Ovary (tissue), 9 donors: ENCODE measurements around the gene ANXA4. TPM values are rescaled to one million over a fixed set of nuclear protein-coding genes. Genes with fewer than 3 reads are reported as not detected.

Experiments used
- DNase-seq, 5 donors: peaks; one replicate each; pipeline ENCODE4 v3.0.0-alpha.2; 2019 to 2020
- H3K27ac ChIP-seq, 2 donors: fragments of 200-600 bp; one replicate each; pipeline versions ENCODE4 v1.5.1 to v1.8.0; 2019 to 2022
- H3K27me3 ChIP-seq: fragments of 200-600 bp; one replicate; pipeline ENCODE4 v1.8.0; 2022
- H3K36me3 ChIP-seq: fragments of 200-600 bp; sonication (generic); one replicate; pipeline ENCODE4 v1.5.1; 2019
- H3K4me1 ChIP-seq: one replicate; pipeline ENCODE4 v1.8.1; 2013; ENCODE audit warnings: mild to moderate bottlenecking, moderate library complexity; ENCODE audit not compliant: insufficient read depth
- H3K4me3 ChIP-seq: fragments of 200-600 bp; sonication (generic); one replicate; pipeline ENCODE4 v1.5.1; 2017
- H3K9me3 ChIP-seq, 2 donors: fragments of 200-600 bp in 1 of 2; sonication (generic) in 1 of 2; one replicate each; pipeline versions ENCODE4 v1.5.1 to v1.8.1; 2013 to 2019; ENCODE audit warnings: mild to moderate bottlenecking in 1 of 2, moderate library complexity in 1 of 2
- CTCF ChIP-seq, 3 donors: fragments of 450-650 bp in 2 of 3; fragments of 200-600 bp in 1 of 3; IDR thresholded peaks; one replicate each; pipeline versions ENCODE4 v1.5.1 to v1.8.0; 2016 to 2022; ENCODE audit warnings: antibody characterized with exemption in 3 of 3, mild to moderate bottlenecking in 1 of 3
- EP300 ChIP-seq: sonication (generic); formaldehyde crosslinking; IDR thresholded peaks from one replicate; pipeline ENCODE4 v1.6.1; 2017; ENCODE audit warnings: antibody characterized with exemption
- POLR2A ChIP-seq: fragments of 450-650 bp; IDR thresholded peaks from one replicate; pipeline ENCODE4 v1.6.1; 2017; ENCODE audit warnings: antibody characterized with exemption, mild to moderate bottlenecking, moderate library complexity
- WGBS, 3 donors: extraction: QIAGEN DNeasy Blood & Tissue Kit in 1 of 3; methylation state at CpG; one replicate each; pipeline versions ENCODE4 v1.1.5 to v1.1.7; 2013 to 2017; 5-methylcytosine and 5-hydroxymethylcytosine counted together
- intact Hi-C, 4 donors: fragments of 100-400 bp; cut with DNase I; formaldehyde crosslinking; loops; one replicate each; pipeline versions ENCODE4 v1.11.0 to v1.15.1; 2022 to 2023
- polyA plus RNA-seq, 2 donors: library from polyadenylated mRNA; stranded (reverse); fragments of 200-250 nt in 1 of 2; fragments of 350-450 nt in 1 of 2; fragmentation: Illumina TruSeq in 1 of 2; extraction: RNeasy Lipid Tissue Mini Kit (QIAGEN cat#74804) in 1 of 2; gene quantifications; one replicate each; pipeline ENCODE4 v1.2.3, GENCODE V29; 2013 to 2014
- total RNA-seq, 7 donors: library from RNA; depleted of rRNA in 2 of 7; stranded (reverse); fragments of >200 nt in 2 of 7; fragmentation: NEBNext Ultra II Directional in 3 of 7; extraction: Animal tissue kit (Norgen Biotek cat#: 25700) in 3 of 7; gene quantifications; one replicate each; pipeline versions ENCODE4 v1.1.0 to v1.2.4, GENCODE V29; 2016 to 2023
- donor health status: DM: no; HTN: no; CAD: no; lungs with moderate emphysema.
- donor health status: DM: no; HTN: no; CAD: no.
- donor health status: Bipolar disorder and iron deficiency.
- donor health status: DM: yes; HTN: yes; CAD: no.
- donor health status: DM: no; HTN: no; CAD: no.
- donor health status: DM: yes; HTN: yes; CAD: no.

ANXA4 gene
- total and polyA plus RNA-seq, 9 donors: 25.4 to 89.7 (median 73.3) TPM

DNA sequence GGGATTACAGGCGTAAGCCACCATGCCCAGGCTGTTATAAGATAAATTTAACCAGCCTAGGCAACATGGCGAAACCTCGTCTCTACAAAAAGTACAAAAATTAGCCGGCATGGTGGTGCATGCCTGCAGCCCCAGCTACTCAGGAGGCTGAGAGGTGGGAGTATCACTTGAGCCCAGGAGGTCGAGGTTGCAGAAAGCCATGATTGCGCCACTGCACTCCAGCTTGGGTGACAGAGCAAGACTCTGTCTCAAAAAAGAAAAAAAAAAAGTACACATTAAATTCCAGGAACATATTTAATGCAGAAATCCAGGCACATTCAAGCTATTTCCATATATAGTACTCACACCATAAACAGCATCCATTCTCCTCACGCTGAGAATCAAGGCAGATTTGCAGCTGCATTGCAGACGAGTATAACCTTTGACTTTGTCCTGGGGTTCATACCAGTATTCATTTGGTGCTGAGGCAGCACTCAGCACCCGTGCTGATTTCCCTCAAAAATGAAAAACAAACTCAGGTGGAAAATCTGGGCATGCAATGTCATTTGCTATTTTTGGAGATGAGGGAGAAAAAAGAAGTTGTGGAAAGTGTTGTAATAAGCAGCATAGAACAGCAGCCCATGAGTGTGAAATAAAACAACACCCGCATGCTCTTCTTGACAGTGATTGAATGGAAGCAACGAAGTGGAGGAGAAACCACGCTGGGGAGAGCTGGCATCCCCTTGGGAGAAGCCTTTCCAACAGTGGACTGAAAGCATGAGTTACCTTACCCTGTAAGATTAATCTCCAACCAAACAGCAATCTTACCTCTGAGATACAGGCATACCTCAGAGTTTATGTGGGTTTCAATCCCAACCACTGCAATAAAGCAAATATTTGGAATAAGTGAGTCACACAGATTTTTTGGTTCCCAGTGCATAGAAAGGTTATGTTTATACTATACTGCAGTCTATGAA, 46.8 kb upstream of the ANXA4 start:
- no peak for TF ChIP-seq POLR2A
- TF ChIP-seq CTCF (IDR thresholded peaks at IDR 0.05): no peak
- TF ChIP-seq EP300: no peak
- Histone ChIP-seq H3K4me3 (no peak overlapping the region), H3K27ac (no peak overlapping the region), H3K36me3 (no peaks in the 10 kb centered on the region), H3K9me3 (no peaks in the 10 kb centered on the region), H3K27me3 (no peaks in the 10 kb centered on the region), H3K4me1 (no peaks in the 10 kb centered on the region)
- intact Hi-C loops: no loop called here
- WGBS, 3 donors: 57 to 60% (median 59%) methylated on average over 12 of the region's 12 CpGs
- DNase-seq: no peak

DNA sequence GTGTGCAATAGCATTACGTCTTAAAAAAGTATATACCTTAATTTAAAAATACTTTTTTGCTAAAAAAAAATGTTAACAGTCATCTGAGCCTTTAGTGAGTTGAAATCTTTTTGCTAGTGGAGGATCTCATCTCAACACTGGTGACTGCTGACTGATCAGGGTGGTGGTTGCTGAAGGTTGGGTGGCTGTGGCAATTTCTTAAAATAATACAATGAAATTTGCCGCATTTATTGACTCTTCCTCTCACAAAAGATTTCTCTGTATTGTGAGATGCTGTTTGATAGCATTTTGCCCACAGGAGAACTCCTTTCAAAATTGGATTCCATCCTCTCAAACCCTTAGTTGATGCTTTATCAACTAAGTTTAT, 46.1 kb upstream of the ANXA4 start:
- H3K4me3 ChIP-seq: no peak overlapping the region
- no peaks in the 10 kb centered on the region for H3K27me3 ChIP-seq
- WGBS, 3 donors: 62 to 78% (median 77%) methylated on average over 2 of the region's 2 CpGs
- DNase-seq: no peak
- H3K36me3 ChIP-seq: no peaks in the 10 kb centered on the region
- no peak overlapping the region for H3K27ac ChIP-seq
- no peaks in the 10 kb centered on the region for H3K4me1 ChIP-seq
- intact Hi-C loops: no loop called here
- TF ChIP-seq EP300 (no peak), CTCF (IDR thresholded peaks at IDR 0.05) (no peak), POLR2A (no peak)
- H3K9me3 ChIP-seq: no peaks in the 10 kb centered on the region

GRCh38 chr2:69700381-69700780, 41.6 kb upstream of the ANXA4 start:
- DNase-seq: no peak
- no peak overlapping the region for H3K4me3 ChIP-seq
- intact Hi-C loops: no loop called here
- H3K36me3 ChIP-seq: no peaks in the 10 kb centered on the region
- H3K4me1 ChIP-seq: no peaks in the 10 kb centered on the region
- no peak overlapping the region for H3K27ac ChIP-seq
- no peaks in the 10 kb centered on the region for H3K9me3 ChIP-seq
- 93 to 97% (median 95%) methylated on average over 5 of the region's 5 CpGs for WGBS, 3 donors
- no peaks in the 10 kb centered on the region for H3K27me3 ChIP-seq
- no peak for TF ChIP-seq EP300
- TF ChIP-seq CTCF (IDR thresholded peaks at IDR 0.05): no peak
- TF ChIP-seq POLR2A: no peak

DNA sequence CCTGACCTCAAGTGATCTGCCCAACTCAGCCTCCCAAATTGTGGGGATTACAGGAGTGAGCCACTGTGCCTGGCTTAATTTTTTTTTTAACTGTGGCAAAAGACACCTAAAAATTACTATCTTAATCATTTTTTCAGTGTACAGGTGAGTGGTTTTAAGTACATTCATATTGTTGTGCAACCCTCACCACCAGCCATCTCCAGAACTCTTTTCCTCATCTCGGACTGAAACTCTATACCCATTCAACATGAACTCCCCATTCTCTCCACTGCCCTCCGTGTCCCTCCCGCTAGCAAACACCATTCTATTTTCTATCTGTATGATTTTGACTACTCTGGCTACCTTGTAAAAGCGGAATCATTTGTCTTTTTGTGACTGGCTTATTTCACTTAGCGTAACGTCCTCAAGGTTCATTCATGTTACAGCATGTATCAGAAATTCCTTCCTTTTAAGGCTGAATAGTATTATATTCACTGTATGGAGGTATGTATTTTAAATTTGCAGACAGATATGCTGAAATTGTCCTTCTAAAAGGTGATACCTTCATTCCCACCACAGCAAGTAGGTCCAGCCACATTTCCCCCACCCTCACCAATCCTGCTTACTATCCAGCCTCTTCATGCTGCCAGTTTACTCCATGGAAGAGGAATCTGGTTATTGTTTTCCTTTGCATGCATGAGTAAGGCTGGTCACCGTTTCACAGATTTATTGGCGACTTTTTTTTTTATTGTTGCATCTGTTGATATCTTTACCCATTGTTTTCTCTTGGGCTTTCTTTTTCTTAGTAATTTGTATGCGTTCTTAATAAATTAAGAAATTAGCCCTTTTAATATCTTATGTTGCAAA, 40.6 kb upstream of the ANXA4 start:
- DNase-seq: no peak
- Histone ChIP-seq H3K4me3 (no peak overlapping the region), H3K9me3 (no peaks in the 10 kb centered on the region), H3K27me3 (no peaks in the 10 kb centered on the region), H3K36me3 (no peaks in the 10 kb centered on the region), H3K27ac (no peak overlapping the region), H3K4me1 (no peaks in the 10 kb centered on the region)
- TF ChIP-seq POLR2A (no peak), EP300 (no peak), CTCF (IDR thresholded peaks at IDR 0.05) (no peak)
- 77 to 86% (median 84%) methylated on average over 9 of the region's 9 CpGs for WGBS, 3 donors
- intact Hi-C loops: no loop called here
